A549 treated with RU486 at 1 μM for 4 hours (cell line): Measurements from ENCODE around the gene SPPL2C. TPM values are rescaled to one million over a fixed set of nuclear protein-coding genes. Genes with fewer than 3 reads are reported as not detected.

Experiments used
- total RNA-seq: library from RNA; stranded (reverse); fragments of 200-300 nt; extraction: Qiagen RNA extraction; gene quantifications from 5 replicates; pipeline ENCODE4 v1.2.3, GENCODE V29; 2022; ENCODE audit warnings: low read depth

SPPL2C gene, protein sequence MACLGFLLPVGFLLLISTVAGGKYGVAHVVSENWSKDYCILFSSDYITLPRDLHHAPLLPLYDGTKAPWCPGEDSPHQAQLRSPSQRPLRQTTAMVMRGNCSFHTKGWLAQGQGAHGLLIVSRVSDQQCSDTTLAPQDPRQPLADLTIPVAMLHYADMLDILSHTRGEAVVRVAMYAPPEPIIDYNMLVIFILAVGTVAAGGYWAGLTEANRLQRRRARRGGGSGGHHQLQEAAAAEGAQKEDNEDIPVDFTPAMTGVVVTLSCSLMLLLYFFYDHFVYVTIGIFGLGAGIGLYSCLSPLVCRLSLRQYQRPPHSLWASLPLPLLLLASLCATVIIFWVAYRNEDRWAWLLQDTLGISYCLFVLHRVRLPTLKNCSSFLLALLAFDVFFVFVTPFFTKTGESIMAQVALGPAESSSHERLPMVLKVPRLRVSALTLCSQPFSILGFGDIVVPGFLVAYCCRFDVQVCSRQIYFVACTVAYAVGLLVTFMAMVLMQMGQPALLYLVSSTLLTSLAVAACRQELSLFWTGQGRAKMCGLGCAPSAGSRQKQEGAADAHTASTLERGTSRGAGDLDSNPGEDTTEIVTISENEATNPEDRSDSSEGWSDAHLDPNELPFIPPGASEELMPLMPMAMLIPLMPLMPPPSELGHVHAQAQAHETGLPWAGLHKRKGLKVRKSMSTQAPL
- not detected in 5 replicates for total RNA-seq

DNA sequence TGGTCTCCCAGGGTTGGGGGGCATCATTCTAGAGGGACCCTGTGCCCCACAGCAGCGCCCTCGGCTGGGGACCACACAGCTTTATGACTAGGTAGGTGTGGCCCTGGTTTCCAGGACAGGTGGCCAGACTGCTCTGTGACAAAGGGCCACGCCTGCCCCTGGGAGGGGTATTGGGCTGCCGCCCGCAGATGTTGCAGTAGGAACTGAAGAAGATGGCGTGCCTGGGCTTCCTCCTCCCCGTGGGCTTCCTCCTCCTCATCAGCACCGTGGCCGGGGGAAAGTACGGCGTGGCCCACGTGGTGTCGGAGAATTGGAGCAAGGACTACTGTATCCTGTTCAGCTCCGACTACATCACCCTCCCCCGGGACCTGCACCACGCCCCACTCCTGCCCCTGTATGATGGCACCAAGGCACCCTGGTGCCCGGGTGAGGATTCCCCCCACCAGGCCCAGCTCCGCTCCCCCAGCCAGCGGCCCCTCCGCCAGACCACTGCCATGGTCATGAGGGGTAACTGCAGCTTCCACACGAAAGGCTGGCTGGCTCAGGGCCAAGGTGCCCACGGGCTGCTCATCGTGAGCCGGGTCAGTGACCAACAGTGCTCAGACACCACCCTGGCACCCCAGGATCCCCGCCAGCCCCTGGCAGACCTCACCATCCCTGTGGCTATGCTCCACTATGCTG is at the start of gene SPPL2C:
SPPL2C (plus strand) TSS at position 187 of the 681 bp plus-strand sequence; CDS start at position 213, 26 bp downstream.

DNA sequence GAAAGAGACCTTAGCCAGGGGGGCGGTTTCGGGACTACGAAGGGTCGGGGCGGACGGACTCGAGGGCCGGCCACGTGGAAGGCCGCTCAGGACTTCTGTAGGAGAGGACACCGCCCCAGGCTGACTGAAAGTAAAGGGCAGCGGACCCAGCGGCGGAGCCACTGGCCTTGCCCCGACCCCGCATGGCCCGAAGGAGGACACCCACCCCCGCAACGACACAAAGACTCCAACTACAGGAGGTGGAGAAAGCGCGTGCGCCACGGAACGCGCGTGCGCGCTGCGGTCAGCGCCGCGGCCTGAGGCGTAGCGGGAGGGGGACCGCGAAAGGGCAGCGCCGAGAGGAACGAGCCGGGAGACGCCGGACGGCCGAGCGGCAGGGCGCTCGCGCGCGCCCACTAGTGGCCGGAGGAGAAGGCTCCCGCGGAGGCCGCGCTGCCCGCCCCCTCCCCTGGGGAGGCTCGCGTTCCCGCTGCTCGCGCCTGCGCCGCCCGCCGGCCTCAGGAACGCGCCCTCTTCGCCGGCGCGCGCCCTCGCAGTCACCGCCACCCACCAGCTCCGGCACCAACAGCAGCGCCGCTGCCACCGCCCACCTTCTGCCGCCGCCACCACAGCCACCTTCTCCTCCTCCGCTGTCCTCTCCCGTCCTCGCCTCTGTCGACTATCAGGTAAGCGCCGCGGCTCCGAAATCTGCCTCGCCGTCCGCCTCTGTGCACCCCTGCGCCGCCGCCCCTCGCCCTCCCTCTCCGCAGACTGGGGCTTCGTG is 49.5 kb downstream of the SPPL2C start, which contains the start of gene MAPT:
MAPT (plus strand) TSS at position 533 of the 763 bp plus-strand sequence. CDS start 67,784 bp downstream, outside the sequence.

Other genes with a start within 250 kb of the SPPL2C start
- gene CRHR1, start 60.6 kb upstream of the SPPL2C start, total RNA-seq = 0.15 to 0.21 TPM in 2 of 5 replicates, not detected in the others
- gene MAPT, start 49.7 kb downstream of the SPPL2C start, total RNA-seq = 1.6 to 1.9 TPM (median 1.7 TPM) in 5 replicates
- gene STH, start 154.4 kb downstream of the SPPL2C start, total RNA-seq = not detected in 5 replicates